ENCODE results near the gene PCED1B. TPM values are rescaled to one million over a fixed set of nuclear protein-coding genes. Genes with fewer than 3 reads are reported as not detected.

PCED1B gene
- total RNA-seq (1 to 10 TPM in 4 of 10 donors, under 1 TPM in 6; 0.49 to 4.8 (median 0.87) TPM), polyA plus RNA-seq (1 to 10 TPM in 1 of 2 donors, under 1 TPM in 1; 0.87 to 1.6 TPM)
- long read RNA-seq, donor 1, partial matches to known transcripts = 0 of 2 reads
- long read RNA-seq, donor 1, other reads (novel, unspliced or antisense) = 2 of 2 reads
- long read RNA-seq, donor 2, partial matches to known transcripts = 0 of 1 reads
- long read RNA-seq, donor 2, other reads (novel, unspliced or antisense) = 1 of 1 reads
- long read RNA-seq, donor 3, partial matches to known transcripts = 0 of 1 reads
- long read RNA-seq, donor 3, other reads (novel, unspliced or antisense) = 1 of 1 reads

GRCh38 chr12:47079468-47079980 lies at the start of gene PCED1B, which contains the start of gene AMIGO2:
Gene PCED1B (plus strand): TSS chr12:47079621. CDS start chr12:47235064, 155,443 bp downstream.
Gene AMIGO2 (minus strand): TSS chr12:47079959. CDS start chr12:47079002, 957 bp downstream.
- 0% methylated on average over 43 to 55 of the region's 58 CpGs for WGBS, 2 donors
- H3K9me3 ChIP-seq = no peaks in the 10 kb centered on the region
- intact Hi-C loops (cut with DNase I) = loop anchor here in 3 of 10 donors (2.0 to 5.0 kb wide), 3 partner anchors 227 to 318 kb away; no protein-coding TSS in a partner anchor
- H3K36me3 ChIP-seq = no peaks in the 10 kb centered on the region
- peaks cover 0 to 41% (median 15%) of the 10 kb centered on the region in 9 donors for H3K4me1 ChIP-seq
- peaks cover 0 to 22% (median 11%) of the 10 kb centered on the region in 7 donors for H3K27me3 ChIP-seq
- H3K4me3 ChIP-seq = peak within 1 kb of the TSS; percentile 57 to 80 (median 71)
- DNase-seq (peak; percentile 70 to 80), ATAC-seq (peak; percentile 44 to 85 (median 74))
- H3K27ac ChIP-seq = peak within 1 kb of the TSS; percentile 76 to 92 (median 90)
- peak in 7 of 9 donors; percentile 23 to 62 (median 45) for TF ChIP-seq CTCF (IDR thresholded peaks at IDR 0.05)

- intact Hi-C loops (cut with DNase I) = loop anchor here in 9 of 10 donors (5.0 to 10.0 kb wide), 11 partner anchors 275 to 685 kb away; no protein-coding TSS in a partner anchor
- WGBS, 2 donors = 90 to 95% methylated on average over 2 of the region's 2 CpGs
- DNase-seq = no peak
Measured at GRCh38 chr12:47029903-47030302, 49.5 kb upstream of the PCED1B start.

DNA sequence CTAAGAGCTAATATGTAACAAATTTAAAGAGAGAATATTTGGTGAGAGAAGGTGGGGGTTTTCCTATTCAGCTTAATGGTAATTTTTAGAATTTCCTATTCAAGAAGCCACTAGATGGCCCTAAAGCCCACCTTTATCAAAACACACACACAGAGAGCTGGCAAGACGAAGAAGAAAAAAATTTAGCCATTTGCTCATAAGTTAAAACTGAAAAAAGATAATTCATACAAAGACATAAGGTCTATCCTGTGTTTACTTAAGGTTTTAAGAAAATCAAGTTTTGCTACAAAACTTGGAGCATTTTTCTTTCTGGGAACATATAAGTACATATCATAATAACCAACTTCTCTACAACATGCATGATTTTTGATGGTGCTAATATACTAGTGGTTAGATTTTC lies 46.8 kb upstream of the PCED1B start:
- no peak overlapping the region for H3K4me3 ChIP-seq
- H3K27me3 ChIP-seq = peaks cover 0 to 3% (median 0%) of the 10 kb centered on the region in 7 donors
- ATAC-seq = peak in 5 of 8 donors; percentile 57 to 81 (median 73)
- intact Hi-C loops (cut with DNase I) = loop anchor here in 9 of 10 donors (1.0 to 10.0 kb wide), 10 partner anchors 272 to 655 kb away; no protein-coding TSS in a partner anchor
- peak; percentile 23 to 74 (median 65) for TF ChIP-seq CTCF (IDR thresholded peaks at IDR 0.05)
- H3K4me1 ChIP-seq = peaks cover 0 to 7% (median 0%) of the 10 kb centered on the region in 9 donors
- H3K27ac ChIP-seq = no peak overlapping the region
- no peaks in the 10 kb centered on the region for H3K9me3 ChIP-seq
- no peaks in the 10 kb centered on the region for H3K36me3 ChIP-seq
- DNase-seq = peak in 1 of 2 donors; percentile 22
- 6 to 15% methylated on average over 1 of the region's 1 CpG for WGBS, 2 donors

More at GRCh38 chr12:47029903-47030302, 49.5 kb upstream of the PCED1B start:
- no peak for ATAC-seq
- Histone ChIP-seq H3K4me1 (peaks cover 0 to 7% (median 0%) of the 10 kb centered on the region in 9 donors), H3K36me3 (no peaks in the 10 kb centered on the region), H3K27me3 (peaks cover 0 to 6% (median 0%) of the 10 kb centered on the region in 7 donors), H3K4me3 (no peak overlapping the region), H3K27ac (no peak overlapping the region), H3K9me3 (no peaks in the 10 kb centered on the region)
- TF ChIP-seq CTCF (IDR thresholded peaks at IDR 0.05) = no peak

DNA sequence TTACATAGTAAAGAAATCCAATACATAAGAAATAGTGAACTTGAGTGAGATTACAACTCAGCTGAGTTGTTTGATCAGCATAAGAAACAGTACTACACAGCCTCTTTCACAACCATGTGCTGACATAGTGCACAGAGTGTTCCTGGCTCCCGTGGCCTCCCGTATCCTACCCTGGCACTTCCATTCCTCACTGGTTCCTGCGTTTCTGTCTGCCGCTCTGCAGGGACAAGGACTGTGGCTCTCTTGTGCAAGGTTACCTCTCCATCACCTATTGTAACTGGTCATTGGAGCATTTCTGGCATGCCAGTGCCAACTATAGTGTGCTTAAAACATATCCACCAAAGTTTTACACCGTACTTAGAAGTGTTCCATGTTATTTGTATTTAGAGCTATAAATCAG lies 46.3 kb upstream of the PCED1B start:
- Histone ChIP-seq H3K27ac (no peak overlapping the region), H3K4me3 (no peak overlapping the region)

More for the DNA sequence above, 46.3 kb upstream of the PCED1B start:
- TF ChIP-seq CTCF (IDR thresholded peaks at IDR 0.05) = no peak
- Histone ChIP-seq H3K27me3 (peaks cover 0 to 3% (median 0%) of the 10 kb centered on the region in 7 donors), H3K36me3 (no peaks in the 10 kb centered on the region), H3K4me1 (peaks cover 0 to 7% (median 0%) of the 10 kb centered on the region in 9 donors), H3K9me3 (no peaks in the 10 kb centered on the region)
- intact Hi-C loops (cut with DNase I) = loop anchor here in 9 of 10 donors (2.0 to 10.0 kb wide), 9 partner anchors 272 to 654 kb away; no protein-coding TSS in a partner anchor
- ATAC-seq (peak in 7 of 8 donors; percentile 37 to 94 (median 77)), DNase-seq (peak in 1 of 2 donors; percentile 11)
- WGBS, 2 donors = 43 to 52% methylated on average over 5 of the region's 5 CpGs
